ENCODE data around the gene MTFR1L.

DNA sequence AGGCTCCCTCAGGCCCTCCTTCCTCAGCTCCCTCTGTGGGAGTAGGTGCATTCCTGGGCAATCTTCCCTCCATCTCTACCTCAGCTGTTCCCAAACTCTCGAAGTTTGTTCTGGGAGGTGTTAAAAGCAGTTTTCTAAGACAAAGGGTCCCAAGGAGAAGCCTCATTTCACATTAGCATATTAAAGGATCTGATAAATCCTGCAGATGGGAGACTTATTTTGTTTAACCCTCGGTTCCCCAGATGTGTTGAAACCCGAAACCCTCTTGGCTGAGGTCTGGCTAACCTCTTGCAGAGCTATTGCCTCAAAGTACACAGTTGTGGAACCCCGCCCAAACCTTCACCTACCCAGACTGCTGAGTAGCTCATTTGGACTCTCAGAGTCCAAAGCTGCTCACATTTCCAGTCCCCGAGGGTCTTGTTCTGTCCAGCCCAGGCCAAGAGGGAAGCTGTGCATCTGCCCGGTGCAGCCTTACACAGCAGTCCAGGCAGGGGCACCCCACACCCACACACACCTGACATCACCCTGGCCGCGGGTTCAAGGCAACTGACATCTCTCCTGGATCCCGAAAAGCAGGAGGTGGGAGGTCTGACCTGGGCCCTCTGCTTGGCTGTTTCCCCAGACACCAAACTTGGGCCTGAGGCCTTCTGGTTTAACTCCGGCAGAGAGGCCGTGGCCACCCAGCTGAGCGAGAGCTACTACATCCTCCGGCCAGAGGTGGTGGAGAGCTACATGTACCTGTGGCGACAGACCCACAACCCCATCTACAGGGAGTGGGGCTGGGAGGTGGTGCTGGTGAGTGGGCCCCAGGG lies 39.2 kb upstream of the MTFR1L start:
- TF ChIP-seq, protein P1, sequence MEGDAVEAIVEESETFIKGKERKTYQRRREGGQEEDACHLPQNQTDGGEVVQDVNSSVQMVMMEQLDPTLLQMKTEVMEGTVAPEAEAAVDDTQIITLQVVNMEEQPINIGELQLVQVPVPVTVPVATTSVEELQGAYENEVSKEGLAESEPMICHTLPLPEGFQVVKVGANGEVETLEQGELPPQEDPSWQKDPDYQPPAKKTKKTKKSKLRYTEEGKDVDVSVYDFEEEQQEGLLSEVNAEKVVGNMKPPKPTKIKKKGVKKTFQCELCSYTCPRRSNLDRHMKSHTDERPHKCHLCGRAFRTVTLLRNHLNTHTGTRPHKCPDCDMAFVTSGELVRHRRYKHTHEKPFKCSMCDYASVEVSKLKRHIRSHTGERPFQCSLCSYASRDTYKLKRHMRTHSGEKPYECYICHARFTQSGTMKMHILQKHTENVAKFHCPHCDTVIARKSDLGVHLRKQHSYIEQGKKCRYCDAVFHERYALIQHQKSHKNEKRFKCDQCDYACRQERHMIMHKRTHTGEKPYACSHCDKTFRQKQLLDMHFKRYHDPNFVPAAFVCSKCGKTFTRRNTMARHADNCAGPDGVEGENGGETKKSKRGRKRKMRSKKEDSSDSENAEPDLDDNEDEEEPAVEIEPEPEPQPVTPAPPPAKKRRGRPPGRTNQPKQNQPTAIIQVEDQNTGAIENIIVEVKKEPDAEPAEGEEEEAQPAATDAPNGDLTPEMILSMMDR (IDR thresholded peaks at IDR 0.05; ENCODE audit: low read depth, low read length): no peak
- TF ChIP-seq POLR2A (IDR thresholded peaks at IDR 0.05; ENCODE audit: extremely low read depth, insufficient read length): no peak
- TF ChIP-seq, protein P2, sequence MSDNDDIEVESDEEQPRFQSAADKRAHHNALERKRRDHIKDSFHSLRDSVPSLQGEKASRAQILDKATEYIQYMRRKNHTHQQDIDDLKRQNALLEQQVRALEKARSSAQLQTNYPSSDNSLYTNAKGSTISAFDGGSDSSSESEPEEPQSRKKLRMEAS (IDR thresholded peaks at IDR 0.05; ENCODE audit: low read depth, low read length): no peak
